ENCODE measurements around the gene RFT1.

The RFT1 gene

DNA sequence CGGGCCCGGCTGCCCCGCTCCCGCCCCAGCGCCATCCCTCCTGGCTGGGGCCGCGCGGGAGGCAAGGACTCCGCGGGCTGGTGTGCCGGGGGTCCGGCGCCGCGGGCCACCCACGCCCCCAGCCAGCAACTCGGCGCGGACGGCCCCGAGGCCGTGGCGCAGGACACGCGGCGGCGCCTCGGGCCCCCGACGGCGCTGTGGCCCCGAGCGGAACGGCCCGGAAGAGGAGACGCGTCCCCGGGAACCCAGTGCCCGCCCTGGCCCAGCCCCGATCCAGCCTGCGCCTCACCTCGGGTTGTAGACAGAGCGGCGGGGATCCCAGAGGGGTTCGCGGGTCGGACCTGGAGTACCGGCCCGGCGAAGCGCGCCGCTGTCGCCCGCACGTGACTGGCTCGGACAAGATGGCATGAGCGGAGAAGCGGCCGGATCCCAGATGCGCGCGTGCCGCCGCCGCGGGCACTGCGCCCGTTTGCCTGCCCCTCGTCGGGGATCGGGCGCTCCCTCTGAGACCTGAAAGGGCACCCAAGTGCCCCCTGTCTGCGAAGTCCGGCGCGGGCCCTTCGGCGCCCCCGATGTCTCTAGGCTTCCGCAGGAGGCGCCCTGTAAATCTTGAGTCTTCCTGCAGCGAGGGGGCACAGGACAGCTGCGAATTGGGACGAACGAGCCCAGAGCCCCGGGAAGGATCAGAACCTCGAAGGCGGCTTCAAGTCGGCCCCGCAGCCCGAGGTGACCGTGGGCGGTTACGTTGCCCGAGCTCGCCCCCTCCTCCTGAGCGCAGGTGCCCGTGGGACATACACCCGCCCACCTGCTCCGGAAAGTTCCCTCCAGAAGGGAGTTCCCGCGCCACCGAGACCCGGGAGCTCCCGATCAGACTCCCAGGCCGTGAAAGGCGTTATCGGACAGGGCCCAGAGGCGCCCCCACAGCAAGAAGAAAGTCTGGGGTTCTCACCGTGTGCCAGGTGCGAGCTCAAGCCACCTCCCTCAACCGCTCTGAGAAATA, 83.8 kb downstream of the RFT1 start:
- peak overlapping the region; percentile 56 for H3K4me3 ChIP-seq (ENCODE audit: low read length)
- no peak for DNase-seq (ENCODE audit: low read depth, low spot score)

DNA sequence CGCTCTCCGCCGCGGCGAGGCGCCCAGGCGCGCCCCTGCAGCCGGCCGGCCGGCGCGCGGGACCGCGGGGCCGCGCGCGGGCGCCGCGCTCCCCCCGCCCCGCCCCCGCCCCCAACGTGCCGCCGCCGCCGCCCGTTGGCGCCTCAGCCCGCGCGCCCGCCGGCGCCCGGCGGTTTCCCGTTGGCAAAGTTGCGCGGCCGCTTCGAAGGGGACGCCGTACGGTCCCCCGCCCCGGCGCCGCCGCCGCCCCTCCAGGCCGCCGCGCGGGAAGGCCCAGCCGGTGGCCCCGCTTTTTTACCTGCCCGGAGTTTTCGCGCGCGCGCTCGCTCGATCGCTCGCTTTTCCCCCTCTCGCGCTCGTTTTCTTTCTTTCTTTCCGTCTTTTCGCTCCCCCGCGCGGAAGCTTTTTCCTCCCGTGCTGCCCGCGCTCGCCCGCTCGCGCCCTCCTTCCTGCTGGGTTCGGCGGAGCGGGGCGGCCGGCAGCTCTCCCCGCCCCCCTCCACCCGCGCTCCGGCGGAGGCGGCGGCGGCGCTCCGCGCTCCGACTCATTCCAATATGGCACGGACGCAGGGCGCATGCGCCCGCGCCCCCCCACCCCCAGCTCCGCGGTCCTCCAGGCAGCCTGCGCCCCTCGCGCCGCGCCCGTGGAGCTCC, 84.6 kb downstream of the RFT1 start, which contains the start of gene SFMBT1:
TSS of gene SFMBT1 (minus strand) at position 556 of the 653 bp plus-strand sequence. CDS start 76,945 bp downstream, outside the sequence.
- DNase-seq (ENCODE audit: low read depth, low spot score) = peak; percentile 59
- peak within 1 kb of the TSS; percentile 80 for H3K4me3 ChIP-seq (ENCODE audit: low read length)

DNA sequence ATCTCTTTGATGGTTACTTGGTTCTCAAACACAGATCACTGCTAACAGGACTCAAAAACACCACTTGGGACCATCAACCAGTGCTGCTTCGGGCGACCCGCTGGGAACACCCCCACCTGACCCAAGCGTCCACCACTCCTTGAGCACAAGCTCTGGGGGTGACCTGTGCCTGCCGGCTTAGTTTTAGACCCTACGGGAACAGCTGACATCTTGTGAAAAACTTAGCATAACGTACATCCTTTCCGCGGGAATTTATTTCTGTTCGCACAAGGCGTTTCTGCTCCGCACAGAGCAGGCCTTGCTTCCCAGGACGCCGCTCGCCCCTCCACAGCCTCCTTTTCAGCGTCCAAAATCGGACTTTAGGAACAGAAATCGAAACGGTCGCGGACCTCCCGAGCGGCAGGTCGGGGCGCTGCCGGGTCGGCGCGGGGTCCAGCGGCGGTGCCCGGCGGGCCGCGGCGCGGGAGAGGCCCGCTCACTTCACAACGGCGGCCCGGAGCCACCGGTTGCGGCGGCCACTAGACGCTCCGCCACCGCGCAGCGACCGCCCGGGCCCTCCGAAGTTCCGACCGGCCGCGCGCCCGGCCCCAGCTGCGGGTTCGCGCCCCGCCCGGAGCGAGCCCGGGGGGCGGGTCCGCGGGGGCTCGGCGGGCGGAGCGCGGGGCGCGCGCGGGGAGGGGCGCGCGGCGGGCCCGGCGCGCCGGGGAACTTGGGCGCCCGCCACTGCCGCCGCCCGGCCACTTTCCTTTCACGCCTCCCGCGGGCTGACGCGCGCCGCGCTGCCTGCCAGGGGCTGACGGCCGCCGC, 85.3 kb downstream of the RFT1 start:
- peak overlapping the region; percentile 80 for H3K4me3 ChIP-seq (ENCODE audit: low read length)
- peak; percentile 42 for DNase-seq (ENCODE audit: low read depth, low spot score)

DNA sequence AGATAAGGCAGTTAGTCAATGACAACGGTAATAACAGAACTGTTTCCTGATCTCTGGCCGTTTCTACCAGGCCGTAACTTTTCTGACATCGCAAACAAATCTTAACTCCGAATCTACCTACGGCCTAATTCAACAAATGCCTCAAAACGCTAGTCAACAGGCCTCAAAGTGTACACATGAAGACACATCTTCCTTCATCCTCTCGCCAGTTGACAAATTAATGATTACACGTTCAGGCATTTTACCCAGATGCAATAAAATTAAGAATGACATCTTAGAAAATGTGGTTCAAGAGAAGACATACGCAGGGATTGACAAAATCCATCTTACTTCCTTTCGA, 85.9 kb downstream of the RFT1 start:
- H3K4me3 ChIP-seq (ENCODE audit: low read length) = peak overlapping the region; percentile 80
- DNase-seq (ENCODE audit: low read depth, low spot score) = no peak

DNA sequence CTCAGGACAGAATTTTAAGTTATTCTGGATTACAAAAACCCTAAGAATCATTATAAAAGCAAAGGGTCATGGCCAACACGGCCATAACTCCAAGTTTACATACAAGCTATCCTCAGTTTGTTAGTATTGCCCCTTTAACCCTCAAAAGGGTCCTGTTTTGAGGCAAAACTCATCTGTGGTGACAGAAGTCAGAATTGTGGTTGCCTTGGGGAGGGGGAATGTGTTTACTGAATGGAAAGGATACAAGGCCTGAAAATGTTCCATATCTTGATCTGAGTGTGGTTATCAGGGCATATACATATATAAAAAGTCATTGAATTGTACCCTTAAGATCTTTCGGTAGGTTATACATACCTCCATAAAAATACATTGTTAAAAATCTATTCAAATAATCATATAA, 86.5 kb downstream of the RFT1 start:
- H3K4me3 ChIP-seq (ENCODE audit: low read length) = no peak overlapping the region
- no peak for DNase-seq (ENCODE audit: low read depth, low spot score)

DNA sequence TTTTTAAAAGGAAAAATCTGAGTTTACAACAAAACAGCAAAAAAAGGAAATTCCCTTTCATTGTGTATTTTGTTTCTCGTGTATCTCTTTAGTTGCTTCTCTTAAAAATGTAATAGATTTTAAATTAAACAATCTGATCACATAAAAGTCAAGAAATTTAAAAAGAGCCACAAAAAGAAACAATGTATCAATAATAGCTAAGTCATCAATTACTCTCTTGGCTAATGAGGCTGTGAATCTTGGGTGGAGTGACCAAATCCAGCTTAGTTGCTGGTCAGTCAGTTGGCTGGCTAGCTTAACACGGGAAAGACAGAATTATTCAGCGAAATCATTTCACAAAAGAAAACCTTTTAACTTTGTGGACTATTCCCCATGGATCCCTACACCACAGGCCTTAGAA, 87.6 kb downstream of the RFT1 start:
- DNase-seq (ENCODE audit: low read depth, low spot score) = no peak
- no peak overlapping the region for H3K4me3 ChIP-seq (ENCODE audit: low read length)

DNA sequence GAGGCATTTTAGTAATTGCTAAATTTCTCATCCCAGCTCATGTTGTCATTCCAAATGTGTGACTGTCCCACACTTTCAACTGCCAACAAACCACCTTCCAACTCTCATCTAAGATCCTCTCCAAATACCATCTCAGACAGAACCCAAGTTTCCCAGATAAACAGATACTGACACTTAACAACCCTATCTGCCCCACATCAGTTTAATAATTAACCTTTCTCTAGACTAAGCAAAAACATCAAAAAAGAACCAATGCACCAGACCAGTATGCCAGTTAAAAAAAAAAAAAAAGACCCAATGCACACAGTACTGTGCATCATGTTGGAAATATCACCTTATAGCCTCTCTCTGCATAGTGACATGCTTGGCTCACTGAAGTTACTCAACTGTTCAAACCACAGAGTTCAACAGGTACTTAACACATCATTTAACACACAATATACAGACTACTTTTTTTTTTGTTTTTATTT, 89.8 kb downstream of the RFT1 start:
- no peak overlapping the region for H3K4me3 ChIP-seq (ENCODE audit: low read length)
- DNase-seq (ENCODE audit: low read depth, low spot score) = no peak

DNA sequence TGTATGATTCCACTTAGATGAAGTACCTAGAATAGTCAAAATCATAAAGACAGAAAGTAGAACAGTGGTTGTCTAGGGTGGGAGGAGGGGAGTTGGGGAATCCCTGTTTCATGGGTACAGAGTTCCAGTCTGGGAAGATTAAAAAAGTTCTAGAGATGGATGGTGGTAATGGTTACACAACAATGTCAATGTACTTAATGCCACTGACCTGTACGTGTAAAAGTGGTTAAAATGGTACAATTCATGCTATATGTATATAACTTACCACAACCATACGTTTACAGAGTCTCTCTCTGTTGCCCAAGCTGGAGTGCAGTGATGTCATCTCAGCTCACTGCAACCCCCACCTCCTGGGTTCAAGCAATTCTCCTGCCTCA, 90.9 kb downstream of the RFT1 start:
- no peak overlapping the region for H3K4me3 ChIP-seq (ENCODE audit: low read length)
- no peak for DNase-seq (ENCODE audit: low read depth, low spot score)

DNA sequence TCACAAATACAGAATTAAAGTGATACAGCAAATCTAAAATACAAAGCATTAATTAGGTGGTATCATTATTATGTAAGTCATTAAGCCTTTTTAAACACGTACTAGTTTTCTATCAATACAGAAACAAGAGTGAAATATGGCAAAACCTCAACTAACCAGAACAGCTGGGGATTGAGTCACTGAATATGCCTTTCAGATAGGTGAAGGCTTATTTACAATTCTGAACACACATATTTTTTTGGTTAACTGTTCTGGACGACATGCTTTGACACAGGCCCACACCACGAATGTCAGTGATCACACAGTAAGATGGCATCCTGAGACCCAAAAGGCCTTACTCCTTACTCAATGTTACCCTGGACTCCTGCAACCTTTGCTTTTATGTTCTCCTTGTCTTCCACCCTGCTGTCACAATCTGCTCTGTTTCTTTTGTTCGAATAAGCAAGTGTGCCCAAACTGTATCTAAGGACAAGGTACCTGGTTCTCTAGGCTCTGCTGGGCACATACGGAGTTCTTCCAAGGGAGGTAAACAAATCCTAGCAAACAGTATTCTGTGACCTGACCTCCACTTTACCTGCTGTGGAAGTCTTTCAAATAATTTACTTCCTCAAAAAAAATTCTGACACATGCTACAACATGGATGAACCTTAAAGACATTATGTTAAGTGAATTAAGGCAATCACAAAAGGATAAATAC, 91.4 kb downstream of the RFT1 start:
- no peak overlapping the region for H3K4me3 ChIP-seq (ENCODE audit: low read length)
- DNase-seq (ENCODE audit: low read depth, low spot score) = no peak

All from Jurkat, Clone E6-1 (cell line).